ENCODE results near the gene SOD2.
"Not testable (repeated sequence)": the region's sequence is repeated elsewhere in the genome, so short reads cannot be mapped to it uniquely, and the experiment has no call there.

Gene SOD2

GRCh38 chr6:159680104-159680503, 12.9 kb downstream of the SOD2 start:
- no peak for DNase-seq

- no peak for DNase-seq
Measured at GRCh38 chr6:159679091-159680077, 13.7 kb downstream of the SOD2 start.

- DNase-seq: no peak
Measured at GRCh38 chr6:159678574-159678973, 14.5 kb downstream of the SOD2 start.

- DNase-seq: no peak
Measured at GRCh38 chr6:159677506-159678165, 15.4 kb downstream of the SOD2 start.

- DNase-seq: no peak
Measured at GRCh38 chr6:159676890-159677505, 16.0 kb downstream of the SOD2 start.

GRCh38 chr6:159676236-159676635, 16.8 kb downstream of the SOD2 start:
- not testable (repeated sequence) for DNase-seq

GRCh38 chr6:159665868-159666635, 27.0 kb downstream of the SOD2 start:
- DNase-seq: no peak

GRCh38 chr6:159663368-159663889, 29.6 kb downstream of the SOD2 start:
- DNase-seq: not testable (repeated sequence)

- DNase-seq: not testable (repeated sequence)
Measured at GRCh38 chr6:159661977-159662376, 31.1 kb downstream of the SOD2 start.

- DNase-seq: no peak
Measured at GRCh38 chr6:159655409-159655988, 37.5 kb downstream of the SOD2 start.

- DNase-seq: no peak
Measured at GRCh38 chr6:159654483-159655098, 38.5 kb downstream of the SOD2 start.

GRCh38 chr6:159650314-159650713, 42.7 kb downstream of the SOD2 start:
- no peak for DNase-seq

GRCh38 chr6:159649441-159649840, 43.6 kb downstream of the SOD2 start:
- DNase-seq: no peak

- no peak for DNase-seq
Measured at GRCh38 chr6:159646733-159647132, 46.3 kb downstream of the SOD2 start.

- DNase-seq: no peak
Measured at GRCh38 chr6:159646116-159646515, 46.9 kb downstream of the SOD2 start.

- no peak for DNase-seq
Measured at GRCh38 chr6:159645640-159646039, 47.4 kb downstream of the SOD2 start.
